IPS-18a (cell line): ENCODE measurements around the gene LMLN.
A peak's percentile ranks its signal among the peaks of the same experiment; 100 is the strongest.
"Not testable (repeated sequence)": the region's sequence is repeated elsewhere in the genome, so short reads cannot be mapped to it uniquely, and the experiment has no call there.

Experiments
- H3K27ac ChIP-seq: one replicate; pipeline ENCODE4 v1.5.1; 2013; ENCODE audit warnings: low read length
- H3K27me3 ChIP-seq: one replicate; pipeline ENCODE4 v1.6.1; 2013; ENCODE audit warnings: mild to moderate bottlenecking, low read length; ENCODE audit not compliant: control insufficient read depth, insufficient read depth
- H3K36me3 ChIP-seq: one replicate; pipeline ENCODE4 v1.6.1; 2013; ENCODE audit warnings: low read depth, low read length; ENCODE audit not compliant: control insufficient read depth
- H3K4me1 ChIP-seq: one replicate; pipeline ENCODE4 v1.6.1; 2013; ENCODE audit warnings: low read depth, low read length; ENCODE audit not compliant: control insufficient read depth
- H3K4me3 ChIP-seq: one replicate; pipeline ENCODE4 v1.5.1; 2013; ENCODE audit warnings: low read length
- H3K9ac ChIP-seq: one replicate; pipeline ENCODE4 v1.6.1; 2013; ENCODE audit warnings: mild to moderate bottlenecking, low read length, moderate library complexity
- H3K9me3 ChIP-seq: one replicate; pipeline ENCODE4 v1.6.1; 2013; ENCODE audit warnings: low read depth, low read length; ENCODE audit not compliant: control insufficient read depth

LMLN gene

GRCh38 chr3:197959891-197960693 lies at the start of gene LMLN:
Gene LMLN, plus strand, starts transcription at chr3:197960217. Its CDS starts 29 bp downstream, at chr3:197960246.
- peaks cover 4% of the 10 kb centered on the region for H3K27me3 ChIP-seq
- no peaks in the 10 kb centered on the region for H3K9me3 ChIP-seq
- no peak within 1 kb of the TSS for H3K27ac ChIP-seq
- H3K9ac ChIP-seq, result peak within 1 kb of the TSS; percentile 73
- H3K4me3 ChIP-seq, result peak within 1 kb of the TSS; percentile 78
- peaks cover 14% of the 10 kb centered on the region for H3K36me3 ChIP-seq
- H3K4me1 ChIP-seq, result peaks cover 12% of the 10 kb centered on the region

- no peak overlapping the region for H3K4me3 ChIP-seq
- H3K9me3 ChIP-seq, result no peaks in the 10 kb centered on the region
- H3K36me3 ChIP-seq, result no peaks in the 10 kb centered on the region
- peaks cover 12% of the 10 kb centered on the region for H3K4me1 ChIP-seq
- no peak overlapping the region for H3K27ac ChIP-seq
- no peaks in the 10 kb centered on the region for H3K27me3 ChIP-seq
- no peak overlapping the region for H3K9ac ChIP-seq
Observed at GRCh38 chr3:197912741-197913476, 47.1 kb upstream of the LMLN start.

GRCh38 chr3:197913641-197914380 lies 46.2 kb upstream of the LMLN start:
- Histone ChIP-seq H3K36me3 (no peaks in the 10 kb centered on the region), H3K27ac (no peak overlapping the region), H3K4me3 (no peak overlapping the region), H3K9me3 (no peaks in the 10 kb centered on the region), H3K9ac (no peak overlapping the region), H3K4me1 (peaks cover 12% of the 10 kb centered on the region), H3K27me3 (no peaks in the 10 kb centered on the region)

GRCh38 chr3:197921429-197922275 lies 38.4 kb upstream of the LMLN start:
- not testable (repeated sequence) for H3K36me3 ChIP-seq, H3K9ac ChIP-seq, H3K4me3 ChIP-seq, H3K4me1 ChIP-seq, H3K9me3 ChIP-seq, H3K27me3 ChIP-seq, H3K27ac ChIP-seq

- H3K4me1 ChIP-seq, result no peaks in the 10 kb centered on the region
- H3K27ac ChIP-seq, result no peak overlapping the region
- no peaks in the 10 kb centered on the region for H3K9me3 ChIP-seq
- H3K4me3 ChIP-seq, result no peak overlapping the region
- no peak overlapping the region for H3K9ac ChIP-seq
- no peaks in the 10 kb centered on the region for H3K36me3 ChIP-seq
- no peaks in the 10 kb centered on the region for H3K27me3 ChIP-seq
Observed at GRCh38 chr3:197926418-197926817, 33.6 kb upstream of the LMLN start.

- H3K4me3 ChIP-seq, H3K9ac ChIP-seq, H3K36me3 ChIP-seq: not testable (repeated sequence)
Observed at GRCh38 chr3:197927578-197927977, 32.4 kb upstream of the LMLN start.

GRCh38 chr3:197936819-197937384 lies 23.1 kb upstream of the LMLN start:
- no peaks in the 10 kb centered on the region for H3K9me3 ChIP-seq
- no peaks in the 10 kb centered on the region for H3K27me3 ChIP-seq
- H3K36me3 ChIP-seq, result no peaks in the 10 kb centered on the region
- no peak overlapping the region for H3K27ac ChIP-seq
- no peaks in the 10 kb centered on the region for H3K4me1 ChIP-seq
- no peak overlapping the region for H3K9ac ChIP-seq
- H3K4me3 ChIP-seq, result no peak overlapping the region

More at GRCh38 chr3:197927578-197927977, 32.4 kb upstream of the LMLN start:
- not testable (repeated sequence) for H3K4me1 ChIP-seq, H3K9me3 ChIP-seq, H3K27me3 ChIP-seq, H3K27ac ChIP-seq

- Histone ChIP-seq H3K4me1 (no peaks in the 10 kb centered on the region), H3K9me3 (no peaks in the 10 kb centered on the region), H3K9ac (no peak overlapping the region), H3K27me3 (no peaks in the 10 kb centered on the region), H3K4me3 (no peak overlapping the region), H3K27ac (no peak overlapping the region), H3K36me3 (no peaks in the 10 kb centered on the region)
Observed at GRCh38 chr3:197940745-197941384, 19.2 kb upstream of the LMLN start.

- no peaks in the 10 kb centered on the region for H3K9me3 ChIP-seq
- no peak overlapping the region for H3K27ac ChIP-seq
- H3K36me3 ChIP-seq, result no peaks in the 10 kb centered on the region
- no peaks in the 10 kb centered on the region for H3K27me3 ChIP-seq
- H3K4me3 ChIP-seq, result no peak overlapping the region
- no peaks in the 10 kb centered on the region for H3K4me1 ChIP-seq
- H3K9ac ChIP-seq, result no peak overlapping the region
Observed at GRCh38 chr3:197942956-197943556, 17.0 kb upstream of the LMLN start.

- peaks cover 10% of the 10 kb centered on the region for H3K4me1 ChIP-seq
- H3K36me3 ChIP-seq, result peaks cover 40% of the 10 kb centered on the region
- peak overlapping the region; percentile 100 for H3K9ac ChIP-seq
- peak overlapping the region; percentile 100 for H3K27ac ChIP-seq
- no peaks in the 10 kb centered on the region for H3K9me3 ChIP-seq
- no peaks in the 10 kb centered on the region for H3K27me3 ChIP-seq
- H3K4me3 ChIP-seq, result peak overlapping the region; percentile 100
Observed at GRCh38 chr3:197949191-197949777, 10.7 kb upstream of the LMLN start.
